Measurements from ENCODE around the gene CCDC38.
A peak's percentile ranks its signal among the peaks of the same experiment; 100 is the strongest.

Gene CCDC38

DNA sequence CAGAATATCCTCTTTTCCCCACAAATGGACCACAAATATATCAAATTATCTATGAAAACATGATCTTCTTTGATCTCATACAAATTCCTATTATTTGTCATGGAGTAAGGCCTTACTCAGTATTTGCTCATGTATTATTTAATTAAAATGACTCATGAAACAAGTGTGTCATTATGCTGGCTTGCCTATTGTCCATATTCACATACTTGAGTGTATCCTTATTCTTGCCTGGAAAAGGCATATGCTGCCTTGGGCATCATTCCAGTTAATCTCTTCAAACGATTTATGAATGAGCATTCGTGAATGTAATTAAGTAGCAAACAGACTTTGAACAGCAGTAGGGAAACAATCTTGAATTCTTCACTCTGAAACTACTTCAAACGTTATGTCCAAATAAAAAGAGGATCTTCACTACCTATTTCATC lies 106.2 kb downstream of the CCDC38 start:
- DNase-seq (ENCODE audit: low read depth): peak; percentile 63

GRCh38 chr12:95834572-95834971 lies 107.8 kb downstream of the CCDC38 start:
- DNase-seq (ENCODE audit: low read depth): no peak

DNA sequence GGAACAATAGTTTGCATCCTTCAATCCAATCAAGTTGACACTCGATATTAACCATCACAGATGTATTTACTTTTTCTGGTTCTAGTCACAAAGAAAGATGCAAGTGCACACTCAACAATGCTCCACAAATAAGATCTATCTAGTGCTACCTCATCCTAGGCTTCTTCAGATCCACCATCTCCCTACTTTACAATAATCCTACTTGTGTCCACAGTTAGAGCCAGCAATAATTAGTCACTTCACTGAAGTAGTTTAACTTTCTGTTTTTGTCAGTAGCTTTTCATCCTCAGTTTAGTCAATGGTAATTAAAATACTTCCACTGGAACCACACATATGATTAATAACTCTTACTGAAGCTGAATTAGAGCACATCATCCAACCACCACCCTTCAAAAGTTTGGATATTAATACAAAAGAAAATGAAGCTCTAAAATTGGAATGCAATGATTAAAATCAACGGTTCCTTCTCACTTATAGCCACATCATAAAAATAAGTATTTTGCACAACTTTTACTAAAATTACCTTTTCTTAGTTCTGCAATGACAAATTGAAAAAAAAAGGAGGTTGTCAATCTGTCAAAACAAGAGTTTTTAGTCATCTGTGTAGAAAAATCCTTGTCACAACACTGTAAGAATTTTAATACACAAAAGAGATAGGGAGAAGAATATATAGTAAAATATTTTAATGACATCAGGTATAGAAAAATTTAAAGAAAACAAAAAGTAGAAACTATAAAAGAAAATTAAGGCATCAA lies 111.9 kb downstream of the CCDC38 start:
- DNase-seq (ENCODE audit: low read depth): no peak

GRCh38 chr12:95829395-95829794 lies 113.0 kb downstream of the CCDC38 start:
- DNase-seq (ENCODE audit: low read depth): no peak

GRCh38 chr12:95820096-95820703 lies 122.2 kb downstream of the CCDC38 start:
- peak; percentile 34 for DNase-seq (ENCODE audit: low read depth)
